Measurements from ENCODE around the gene PKP2. TPM values are rescaled to one million over a fixed set of nuclear protein-coding genes. Genes with fewer than 3 reads are reported as not detected.

The PKP2 gene
- total and polyA plus RNA-seq, 9 of the 15 experiments (the other 6 are each of a cell fraction or from before 2014, with no cell fraction given) = 1.6 to 4.2 (median 2.8) TPM

GRCh38 chr12:32897687-32898573 is 1.4 kb upstream of the PKP2 start:
- no peak for FAIRE-seq
- Histone ChIP-seq H3K9me3 (replicated peaks; ENCODE audit: control insufficient read depth, insufficient read depth, low read depth, low read length) (no peaks in the 10 kb centered on the region), H2AFZ (ENCODE audit: low read depth, low read length) (peak overlapping the region; percentile 98; the same call in 1 of the 2 replicates), H4K20me1 (replicated peaks; ENCODE audit: control insufficient read depth, insufficient read depth, low read length) (no peaks in the 10 kb centered on the region), H3K9ac (ENCODE audit: insufficient read depth in 1 of 2, low read depth in 2 of 2, low read length in 2 of 2) (peak overlapping the region in 1 of 2 experiments; percentile 55; a peak in 1 of 4 replicates), H3K79me2 (ENCODE audit: control insufficient read depth, insufficient read depth, low read length) (no peaks in the 10 kb centered on the region), H3K27ac (ENCODE audit: extremely low read depth, low read depth, low read length) (no peak overlapping the region; the same call in 2 of the 3 replicates), H3K36me3 (ENCODE audit: control insufficient read depth, insufficient read depth, low read length) (no peaks in the 10 kb centered on the region), H3K27me3 (ENCODE audit: control insufficient read depth in 2 of 2, insufficient read depth in 2 of 2, low read length in 2 of 2) (no peaks in the 10 kb centered on the region), H3K4me1 (replicated peaks in 1 of 2; ENCODE audit: control insufficient read depth in 2 of 2, insufficient read depth in 2 of 2, low read length in 2 of 2) (peaks cover 4 to 10% of the 10 kb centered on the region in 2 experiments; a peak in 3 of 5 replicates), H3K4me2 (ENCODE audit: insufficient read depth, low read length) (0 out of 2 replicates have a peak overlapping the region, but pooled peaks have one; percentile 87), H3K9me1 (ENCODE audit: control insufficient read depth, insufficient read depth, low read length) (no peaks in the 10 kb centered on the region), H3K4me3 (no peak overlapping the region)
- ATAC-seq = no peak
- TF ChIP-seq PURB (CRISPR knock-in tag; IDR thresholded peaks at IDR 0.05; ENCODE audit: low read depth) = no peak
- no peak for TF ChIP-seq NFE2 (IDR thresholded peaks at IDR 0.05; ENCODE audit: low read depth)
- no peak for TF ChIP-seq ZBTB9 (CRISPR knock-in tag; IDR thresholded peaks at IDR 0.05)
- no peak for TF ChIP-seq AFF4 (CRISPR knock-in tag; IDR thresholded peaks at IDR 0.05)
- 70% methylated on average over 10 of the region's 10 CpGs for WGBS (ENCODE audit: insufficient coverage, low coverage, missing lambda C conversion rate)
- intact Hi-C loops (cut with micrococcal nuclease) (no loop called here), in situ Hi-C loops (cut with MboI) (no loop called here)
- CTCF ChIA-PET (ENCODE audit: low intra/inter-chr PET ratio) = no interaction called here
- POLR2A ChIA-PET = interaction anchor here (0.6 to 1.5 kb wide), 2 partner anchors 8 to 12 kb away, joined by 3 read pairs; no protein-coding TSS in a partner anchor
- TSS peak; percentile 79 for BruUV-seq (replicated peaks)
- DNase-seq (ENCODE audit: extremely low read depth in 1 of 4, low spot score in 3 of 4) = no peak
